MM.1S (cell line): ENCODE results near the gene OR4K15.

Source experiments
- DNase-seq: peaks from one replicate; pipeline ENCODE4 v3.0.0-alpha.2; 2015
- H2AFZ ChIP-seq: fragments of 300-600 bp; sonication (generic); 2 replicates; pipeline ENCODE4 v1.6.0; 2016; ENCODE audit warnings: antibody characterized with exemption, low read length
- H3F3A ChIP-seq: fragments of 300-600 bp; sonication (generic); 2 replicates; pipeline ENCODE4 v1.6.1; 2016; ENCODE audit warnings: mild to moderate bottlenecking, antibody characterized with exemption, low read length, moderate library complexity, mixed read lengths; ENCODE audit not compliant: insufficient read depth
- H3K27ac ChIP-seq: fragments of 300-600 bp; sonication (generic); 2 replicates; pipeline ENCODE4 v1.5.1; 2016; ENCODE audit warnings: mild to moderate bottlenecking, low read length
- H3K27me3 ChIP-seq: fragments of 300-600 bp; sonication (generic); replicated peaks from 2 replicates; pipeline ENCODE4 v1.6.0; 2016; ENCODE audit warnings: low read length; ENCODE audit not compliant: insufficient read depth
- H3K36me3 ChIP-seq: fragments of 300-600 bp; sonication (generic); replicated peaks from 2 replicates; pipeline ENCODE4 v1.6.1; 2016; ENCODE audit warnings: mild to moderate bottlenecking, low read length, mixed read lengths; ENCODE audit not compliant: insufficient read depth
- H3K4me1 ChIP-seq: fragments of 300-600 bp; sonication (generic); 2 replicates; pipeline ENCODE4 v1.6.1; 2016; ENCODE audit warnings: low read length, mixed read lengths
- H3K4me2 ChIP-seq: fragments of 300-600 bp; sonication (generic); 2 replicates; pipeline ENCODE4 v1.6.0; 2016; ENCODE audit warnings: low read depth, low read length
- H3K4me3 ChIP-seq: fragments of 300-600 bp; sonication (generic); 2 replicates; pipeline ENCODE4 v1.5.1; 2016; ENCODE audit warnings: low read length, mixed read lengths
- H3K79me2 ChIP-seq: fragments of 300-600 bp; sonication (generic); 2 replicates; pipeline ENCODE4 v1.6.1; 2016; ENCODE audit warnings: mixed run types, low read length, mixed read lengths
- H3K9ac ChIP-seq: fragments of 300-600 bp; sonication (generic); 2 replicates; pipeline ENCODE4 v1.6.1; 2016; ENCODE audit warnings: low read length, mixed read lengths
- H3K9me2 ChIP-seq: fragments of 300-600 bp; sonication (generic); replicated peaks from 2 replicates; pipeline ENCODE4 v1.6.1; 2016; ENCODE audit warnings: mild to moderate bottlenecking, low read length, mixed read lengths; ENCODE audit not compliant: insufficient read depth
- H3K9me3 ChIP-seq: fragments of 300-600 bp; sonication (generic); replicated peaks from 2 replicates; pipeline ENCODE4 v1.6.1; 2016; ENCODE audit warnings: mild to moderate bottlenecking, low read length, mixed read lengths; ENCODE audit not compliant: insufficient read depth
- H4K20me1 ChIP-seq: fragments of 300-600 bp; sonication (generic); 2 replicates; pipeline ENCODE4 v1.6.1; 2016; ENCODE audit warnings: mild to moderate bottlenecking, low read length, moderate library complexity, mixed read lengths; ENCODE audit not compliant: insufficient read depth
- EZH2 ChIP-seq: fragments of 300-600 bp; sonication (generic); optimal IDR thresholded peaks from 2 replicates; pipeline ENCODE3; 2017; ENCODE audit warnings: low read depth, mild to moderate bottlenecking, antibody characterized with exemption, low read length, mixed read lengths
- EZH2phosphoT487 ChIP-seq: fragments of 300-600 bp; sonication (generic); IDR thresholded peaks from 2 replicates; pipeline ENCODE4 v1.6.1; 2018; ENCODE audit warnings: antibody characterized with exemption, low read length
- TF ChIP-seq, protein P1 (sequence below): fragments of 300-600 bp; sonication (generic); IDR thresholded peaks from 2 replicates; pipeline ENCODE4 v1.5.1; 2016; ENCODE audit warnings: antibody characterized with exemption, low read length, mixed read lengths

The OR4K15 gene

DNA sequence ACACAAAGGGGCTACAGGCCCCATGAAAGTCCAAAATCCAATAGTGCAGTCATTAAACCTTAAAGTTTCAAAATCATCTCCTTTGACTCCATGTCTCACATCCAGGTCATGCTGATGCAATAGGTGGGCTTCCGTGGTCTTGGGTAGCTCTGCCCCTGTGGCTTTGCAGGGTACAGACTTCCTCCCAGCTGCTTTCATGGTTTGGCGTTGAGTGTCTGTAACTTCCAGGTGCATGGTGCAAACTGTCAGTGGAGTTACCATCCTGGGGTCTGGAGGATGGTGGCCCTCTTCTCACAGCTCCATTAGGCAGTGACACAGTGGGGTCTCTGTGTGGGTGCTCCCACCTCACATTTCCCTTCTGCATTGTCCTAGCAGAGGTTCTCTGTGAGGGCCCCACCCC, 18.0 kb downstream of the OR4K15 start:
- H3K27ac ChIP-seq: no peak overlapping the region
- no peaks in the 10 kb centered on the region for H3K9me3 ChIP-seq
- TF ChIP-seq EZH2phosphoT487: no peak
- no peak for TF ChIP-seq EZH2
- TF ChIP-seq, protein P1, sequence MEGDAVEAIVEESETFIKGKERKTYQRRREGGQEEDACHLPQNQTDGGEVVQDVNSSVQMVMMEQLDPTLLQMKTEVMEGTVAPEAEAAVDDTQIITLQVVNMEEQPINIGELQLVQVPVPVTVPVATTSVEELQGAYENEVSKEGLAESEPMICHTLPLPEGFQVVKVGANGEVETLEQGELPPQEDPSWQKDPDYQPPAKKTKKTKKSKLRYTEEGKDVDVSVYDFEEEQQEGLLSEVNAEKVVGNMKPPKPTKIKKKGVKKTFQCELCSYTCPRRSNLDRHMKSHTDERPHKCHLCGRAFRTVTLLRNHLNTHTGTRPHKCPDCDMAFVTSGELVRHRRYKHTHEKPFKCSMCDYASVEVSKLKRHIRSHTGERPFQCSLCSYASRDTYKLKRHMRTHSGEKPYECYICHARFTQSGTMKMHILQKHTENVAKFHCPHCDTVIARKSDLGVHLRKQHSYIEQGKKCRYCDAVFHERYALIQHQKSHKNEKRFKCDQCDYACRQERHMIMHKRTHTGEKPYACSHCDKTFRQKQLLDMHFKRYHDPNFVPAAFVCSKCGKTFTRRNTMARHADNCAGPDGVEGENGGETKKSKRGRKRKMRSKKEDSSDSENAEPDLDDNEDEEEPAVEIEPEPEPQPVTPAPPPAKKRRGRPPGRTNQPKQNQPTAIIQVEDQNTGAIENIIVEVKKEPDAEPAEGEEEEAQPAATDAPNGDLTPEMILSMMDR: no peak
- no peaks in the 10 kb centered on the region for H3K27me3 ChIP-seq
- H3F3A ChIP-seq: no peaks in the 10 kb centered on the region
- no peak overlapping the region for H3K4me3 ChIP-seq
- no peak overlapping the region for H3K9ac ChIP-seq
- H3K79me2 ChIP-seq: no peaks in the 10 kb centered on the region
- no peak overlapping the region for H3K4me2 ChIP-seq
- H3K9me2 ChIP-seq: no peaks in the 10 kb centered on the region
- DNase-seq: no peak
- no peaks in the 10 kb centered on the region for H3K4me1 ChIP-seq
- H3K36me3 ChIP-seq: no peaks in the 10 kb centered on the region
- no peaks in the 10 kb centered on the region for H4K20me1 ChIP-seq
- no peak overlapping the region for H2AFZ ChIP-seq

- TF ChIP-seq EZH2 (no peak), EZH2phosphoT487 (no peak)
- TF ChIP-seq, protein P1: no peak
- no peak within 1 kb of the TSS for H3K4me3 ChIP-seq
- H4K20me1 ChIP-seq: no peaks in the 10 kb centered on the region
- H3K36me3 ChIP-seq: no peaks in the 10 kb centered on the region
- H3K4me2 ChIP-seq: no peak within 1 kb of the TSS
- no peaks in the 10 kb centered on the region for H3F3A ChIP-seq
- no peaks in the 10 kb centered on the region for H3K9me2 ChIP-seq
- H3K9me3 ChIP-seq: no peaks in the 10 kb centered on the region
- H3K4me1 ChIP-seq: no peaks in the 10 kb centered on the region
- no peaks in the 10 kb centered on the region for H3K27me3 ChIP-seq
- no peaks in the 10 kb centered on the region for H3K79me2 ChIP-seq
- H3K9ac ChIP-seq: no peak within 1 kb of the TSS
- DNase-seq: no peak
- no peak within 1 kb of the TSS for H2AFZ ChIP-seq
- no peak within 1 kb of the TSS for H3K27ac ChIP-seq
Measured at GRCh38 chr14:20001863-20002262, 26.5 kb downstream of the OR4K15 start, which contains the start of gene OR4Q2. Gene OR4Q2, plus strand, starts transcription at chr14:20002163.

- H3K36me3 ChIP-seq: no peaks in the 10 kb centered on the region
- TF ChIP-seq EZH2 (no peak), EZH2phosphoT487 (no peak)
- TF ChIP-seq, protein P1: no peak
- H3K9me2 ChIP-seq: no peaks in the 10 kb centered on the region
- no peak overlapping the region for H3K4me2 ChIP-seq
- no peak overlapping the region for H3K9ac ChIP-seq
- no peaks in the 10 kb centered on the region for H3K4me1 ChIP-seq
- no peaks in the 10 kb centered on the region for H3K9me3 ChIP-seq
- H3K4me3 ChIP-seq: no peak overlapping the region
- DNase-seq: no peak
- no peaks in the 10 kb centered on the region for H4K20me1 ChIP-seq
- no peaks in the 10 kb centered on the region for H3K27me3 ChIP-seq
- no peak overlapping the region for H3K27ac ChIP-seq
- no peaks in the 10 kb centered on the region for H3F3A ChIP-seq
- no peaks in the 10 kb centered on the region for H3K79me2 ChIP-seq
- no peak overlapping the region for H2AFZ ChIP-seq
Measured at GRCh38 chr14:20002319-20002718, 26.9 kb downstream of the OR4K15 start.

DNA sequence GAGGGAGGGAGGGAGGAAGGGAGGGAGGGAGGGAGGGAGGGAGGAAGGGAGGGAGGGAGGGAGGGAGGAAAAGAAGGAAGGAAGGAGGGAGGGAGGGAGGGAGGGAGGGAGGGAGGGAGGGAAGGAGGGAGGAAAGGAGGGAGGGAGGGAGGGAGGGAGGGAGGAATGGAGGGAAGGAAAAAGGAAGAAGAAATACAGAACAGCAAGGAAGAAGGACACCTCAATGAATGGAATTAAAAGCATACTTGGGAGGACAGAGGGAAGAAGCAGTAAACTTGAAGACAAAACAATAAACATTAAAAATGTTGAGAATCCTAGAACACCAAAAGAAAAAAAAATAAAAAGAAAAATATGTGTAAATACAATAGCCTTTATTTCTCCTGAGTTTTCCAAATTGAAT, 32.8 kb downstream of the OR4K15 start:
- Histone ChIP-seq H3K9me3 (no peaks in the 10 kb centered on the region), H3K4me3 (no peak overlapping the region), H3K4me2 (no peak overlapping the region), H3K9ac (no peak overlapping the region), H3F3A (no peaks in the 10 kb centered on the region), H4K20me1 (no peaks in the 10 kb centered on the region), H3K9me2 (no peaks in the 10 kb centered on the region), H3K4me1 (no peaks in the 10 kb centered on the region), H3K27me3 (no peaks in the 10 kb centered on the region), H2AFZ (no peak overlapping the region), H3K36me3 (no peaks in the 10 kb centered on the region), H3K27ac (no peak overlapping the region), H3K79me2 (no peaks in the 10 kb centered on the region)
- DNase-seq: no peak
- TF ChIP-seq EZH2 (no peak), EZH2phosphoT487 (no peak)
- TF ChIP-seq, protein P1: no peak
